H1 (cell line): ENCODE data around the gene CPTP. TPM values are rescaled to one million over a fixed set of nuclear protein-coding genes. Genes with fewer than 3 reads are reported as not detected.

ENCODE experiments used
- CTCF ChIA-PET: fragments of 300-600 bp; sonication (Branson Sonifier 250); formaldehyde crosslinking; loops from one replicate; lab custom pipeline; 2021; ENCODE audit not compliant: partially characterized antibody; lab: Charles Lee
- POLR2A ChIA-PET: fragments of 300-600 bp; sonication (Branson Sonifier 250); formaldehyde crosslinking; loops from one replicate; lab custom pipeline; 2021; ENCODE audit warnings: inconsistent platforms; ENCODE audit not compliant: partially characterized antibody; lab: Charles Lee
- DNase-seq, 2 experiments: peaks; one replicate each; pipeline versions ENCODE4 v3.0.0 to v3.0.0-alpha.2; 2010 to 2022; ENCODE audit warnings: low spot score in 2 of 2, low read depth in 1 of 2, mixed read lengths in 1 of 2
- FAIRE-seq: peaks from 2 replicates; lab custom pipeline; 2011; peaks lifted over from hg19 to GRCh38; lab: Jason Lieb, UNC
- H2AFZ ChIP-seq: 2 replicates; pipeline ENCODE4 v1.8.1; 2012; ENCODE audit warnings: low read length, inconsistent platforms
- H2AK5ac ChIP-seq: 2 replicates; pipeline ENCODE4 v1.6.1; 2013; ENCODE audit warnings: low read depth, low read length
- H2BK120ac ChIP-seq: replicated peaks from 2 replicates; pipeline ENCODE3; 2013; ENCODE audit warnings: low read depth, low read length, inconsistent platforms
- H2BK12ac ChIP-seq: 2 replicates; pipeline ENCODE4 v1.6.1; 2013; ENCODE audit warnings: low read depth, low read length
- H2BK15ac ChIP-seq: 2 replicates; pipeline ENCODE4 v1.6.1; 2013; ENCODE audit warnings: low read length
- H2BK20ac ChIP-seq: 2 replicates; pipeline ENCODE4 v1.6.1; 2013; ENCODE audit warnings: low read length
- H2BK5ac ChIP-seq: 2 replicates; pipeline ENCODE4 v1.6.1; 2013; ENCODE audit warnings: low read depth, low read length
- H3K14ac ChIP-seq: 2 replicates; pipeline ENCODE4 v1.6.1; 2013; ENCODE audit warnings: inconsistent platforms; ENCODE audit not compliant: insufficient read length
- H3K18ac ChIP-seq: 2 replicates; pipeline ENCODE4 v1.6.1; 2013; ENCODE audit warnings: low read length; ENCODE audit errors: extremely low read depth
- H3K23ac ChIP-seq: 2 replicates; pipeline ENCODE4 v1.6.1; 2013; ENCODE audit warnings: inconsistent platforms; ENCODE audit not compliant: insufficient read length
- H3K23me2 ChIP-seq: 2 replicates; pipeline ENCODE4 v1.6.1; 2013; ENCODE audit warnings: low read depth, low read length
- H3K27ac ChIP-seq: 2 replicates; pipeline ENCODE4 v1.6.1; 2011; ENCODE audit warnings: low read depth, low read length, inconsistent platforms
- H3K27me3 ChIP-seq, 4 experiments: replicated peaks in 1 of 4; 1 replicate in 1 of 4; 2 replicates in 3 of 4; pipeline versions ENCODE4 v1.6.1 to v1.8.1; 2011 to 2013; ENCODE audit warnings: low read length in 3 of 4, mild to moderate bottlenecking in 3 of 4, inconsistent platforms in 2 of 4, mixed read lengths in 2 of 4, moderate library complexity in 1 of 4; ENCODE audit not compliant: control insufficient read depth in 3 of 4, insufficient read depth in 3 of 4; ENCODE audit errors: extremely low read depth in 1 of 4
- H3K36me3 ChIP-seq, 4 experiments: 2 replicates each; pipeline versions ENCODE4 v1.6.1 to v1.8.1; 2011 to 2013; ENCODE audit warnings: mild to moderate bottlenecking in 4 of 4, low read length in 3 of 4, moderate library complexity in 2 of 4, control low read depth in 1 of 4, inconsistent platforms in 1 of 4; ENCODE audit not compliant: insufficient read depth in 4 of 4, control insufficient read depth in 2 of 4
- H3K4ac ChIP-seq: replicated peaks from 2 replicates; pipeline ENCODE3; 2013; ENCODE audit warnings: low read length, low read depth, mixed read lengths, inconsistent platforms; ENCODE audit not compliant: insufficient read length
- H3K4me1 ChIP-seq, 4 experiments: replicated peaks in 1 of 4; 1 replicate in 1 of 4; 2 replicates in 3 of 4; pipeline versions ENCODE4 v1.6.1 to v1.8.1; 2011 to 2013; ENCODE audit warnings: low read length in 3 of 4, inconsistent platforms in 2 of 4, mixed read lengths in 1 of 4; ENCODE audit not compliant: insufficient read depth in 4 of 4, control insufficient read depth in 3 of 4
- H3K4me2 ChIP-seq, 2 experiments: 2 replicates each; pipeline versions ENCODE4 v1.6.1 to v1.8.1; 2011 to 2013; ENCODE audit warnings: low read depth in 2 of 2, low read length in 2 of 2, control low read depth in 1 of 2, inconsistent platforms in 1 of 2, mild to moderate bottlenecking in 1 of 2; ENCODE audit not compliant: insufficient read depth in 1 of 2
- H3K4me3 ChIP-seq, 4 experiments: fragments of 200-600, 300-600 bp in 1 of 4; sonication (generic), shearing (Covaris generic), sonication (Bioruptor Twin) in 1 of 4; 2 replicates each; pipeline versions ENCODE4 v1.5.1 to v1.8.1; 2011 to 2016; ENCODE audit warnings: low read length in 4 of 4, low read depth in 3 of 4, control low read depth in 2 of 4, inconsistent platforms in 2 of 4, mild to moderate bottlenecking in 2 of 4, mixed read lengths in 1 of 4, moderate library complexity in 1 of 4; ENCODE audit not compliant: insufficient read depth in 2 of 4; ENCODE audit errors: extremely low read depth in 1 of 4
- H3K56ac ChIP-seq: replicated peaks from 2 replicates; pipeline ENCODE3; 2013; ENCODE audit warnings: low read depth, mild to moderate bottlenecking, mixed read lengths, low read length, inconsistent platforms; ENCODE audit not compliant: insufficient read length
- H3K79me1 ChIP-seq: 2 replicates; pipeline ENCODE4 v1.6.1; 2013; ENCODE audit warnings: low read depth, low read length, control low read depth
- H3K79me2 ChIP-seq, 2 experiments: 2 replicates each; pipeline versions ENCODE4 v1.6.1 to v1.8.1; 2012 to 2013; ENCODE audit warnings: low read length in 2 of 2, mild to moderate bottlenecking in 2 of 2, inconsistent platforms in 1 of 2; ENCODE audit not compliant: insufficient read depth in 2 of 2, control insufficient read depth in 1 of 2
- H3K9ac ChIP-seq, 4 experiments: replicated peaks in 1 of 4; 1 replicate in 1 of 4; 2 replicates in 3 of 4; pipeline versions ENCODE4 v1.6.1 to v1.8.1; 2011 to 2013; ENCODE audit warnings: low read depth in 3 of 4, low read length in 3 of 4, control low read depth in 2 of 4, mild to moderate bottlenecking in 2 of 4, moderate library complexity in 2 of 4, inconsistent platforms in 1 of 4; ENCODE audit errors: extremely low read depth in 1 of 4
- H3K9me3 ChIP-seq, 2 experiments: 2 replicates each; pipeline versions ENCODE4 v1.6.1 to v1.8.1; 2012 to 2013; ENCODE audit warnings: mild to moderate bottlenecking in 2 of 2, moderate library complexity in 2 of 2, control low read depth in 1 of 2, inconsistent platforms in 1 of 2, low read depth in 1 of 2, low read length in 1 of 2, mixed read lengths in 1 of 2; ENCODE audit not compliant: insufficient read depth in 2 of 2
- H4K20me1 ChIP-seq, 2 experiments: replicated peaks in 1 of 2; 2 replicates each; pipeline versions ENCODE3 to v1.8.1; 2011 to 2013; ENCODE audit warnings: inconsistent platforms in 2 of 2, low read length in 2 of 2, mild to moderate bottlenecking in 1 of 2; ENCODE audit not compliant: insufficient read depth in 2 of 2, control insufficient read depth in 1 of 2
- H4K5ac ChIP-seq: 2 replicates; pipeline ENCODE4 v1.6.1; 2013; ENCODE audit warnings: low read length, low read depth, mixed read lengths, inconsistent platforms; ENCODE audit not compliant: insufficient read length
- H4K8ac ChIP-seq: 2 replicates; pipeline ENCODE4 v1.8.0; 2013; ENCODE audit warnings: mild to moderate bottlenecking, moderate library complexity, low read length, inconsistent platforms; ENCODE audit not compliant: insufficient read depth; ENCODE audit errors: extremely low read depth
- H4K91ac ChIP-seq: replicated peaks from 2 replicates; pipeline ENCODE3; 2013; ENCODE audit warnings: low read length, mixed read lengths, inconsistent platforms; ENCODE audit not compliant: insufficient read length
- CBX8 ChIP-seq: fragments of 300-800, 300-1000 bp; sonication (generic); IDR thresholded peaks from 2 replicates; pipeline ENCODE4 v1.7.1; 2016; ENCODE audit warnings: low read depth, low read length, borderline replicate concordance
- GABPA ChIP-seq: IDR thresholded peaks from 2 replicates; pipeline ENCODE4 v1.6.1; 2011; ENCODE audit warnings: mild to moderate bottlenecking, low read length, moderate library complexity, borderline replicate concordance; ENCODE audit not compliant: insufficient read depth
- YY1 ChIP-seq: IDR thresholded peaks from 2 replicates; pipeline ENCODE4 v1.6.1; 2011; ENCODE audit warnings: low read depth, mild to moderate bottlenecking, low read length
- WGBS, 2 experiments: shearing (Covaris generic) in 1 of 2; methylation state at CpG; one replicate each; pipeline versions ENCODE4 v1.1.6 to v1.1.7; 2013 to 2015; ENCODE audit warnings: low lambda C conversion rate in 2 of 2, mixed read lengths in 2 of 2, inconsistent platforms in 1 of 2, low coverage in 1 of 2, missing lambda C conversion rate in 1 of 2; ENCODE audit not compliant: insufficient replicate concordance in 2 of 2, insufficient coverage in 1 of 2, insufficient read length in 1 of 2; ENCODE audit errors: extremely low coverage in 1 of 2, missing lambda C conversion rate in 1 of 2; 5-methylcytosine and 5-hydroxymethylcytosine counted together
- polyA plus RNA-seq, 7 experiments: library from polyadenylated mRNA; depleted of rRNA in 3 of 7; stranded (reverse) in 5 of 7; unstranded in 2 of 7; fragments of >200 nt in 5 of 7; fragments of 200-250 nt in 2 of 7; gene quantifications; 1 replicate in 5 of 7; 2 replicates in 1 of 7; 4 replicates in 1 of 7; pipeline versions ENCODE4 v1.2.1 to v1.2.3, GENCODE V29; 2011 to 2013; ENCODE audit warnings: missing spikeins in 2 of 7, mixed read lengths in 2 of 7
- total RNA-seq: library from RNA; stranded (reverse); fragmentation: NEBNext Ultra II Directional; extraction: Animal tissue kit (Norgen Biotek cat#: 25700); gene quantifications from 2 replicates; pipeline ENCODE4 v1.2.1, GENCODE V29; 2021
- TF ChIP-seq, protein P1 (sequence below): IDR thresholded peaks from 2 replicates; pipeline ENCODE4 v1.6.1; 2011; ENCODE audit warnings: low read depth, mild to moderate bottlenecking, low read length; ENCODE audit not compliant: insufficient read depth

CPTP gene
- total and polyA plus RNA-seq, 2 of the 8 experiments (the other 6 are each of a cell fraction or from before 2014, with no cell fraction given): 8.1 to 10.6 TPM

DNA sequence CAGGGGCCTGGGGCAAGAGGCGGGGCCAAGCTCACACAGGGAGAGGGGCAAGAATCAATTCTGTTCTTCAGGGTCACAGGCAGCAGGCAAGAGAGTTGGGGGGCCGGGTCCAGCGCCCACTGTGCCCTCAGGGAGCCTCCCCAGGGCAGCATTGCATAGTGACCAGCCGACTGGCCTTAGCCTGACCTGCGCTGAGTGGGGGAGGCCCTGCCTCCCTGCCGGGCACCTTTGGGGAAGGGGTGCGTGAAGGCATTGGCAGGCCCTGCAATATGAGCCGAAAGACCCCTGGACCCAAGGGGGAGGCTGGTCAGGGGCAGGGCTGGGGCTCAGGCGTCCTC lies 32.2 kb upstream of the CPTP start:
- Histone ChIP-seq H3K4ac (no peak overlapping the region), H2BK12ac (no peak overlapping the region), H2BK120ac (no peak overlapping the region), H2AK5ac (no peak overlapping the region), H4K8ac (no peak overlapping the region), H3K27ac (no peak overlapping the region), H3K18ac (no peak overlapping the region), H4K5ac (no peak overlapping the region), H3K4me1 (peaks cover 0 to 8% (median 0%) of the 10 kb centered on the region in 4 experiments; a peak in 2 of 7 replicates), H3K79me1 (no peaks in the 10 kb centered on the region), H4K91ac (no peak overlapping the region), H3K36me3 (0 out of 8 replicates have a peak, but pooled peaks cover 0 to 3% (median 0%) of the 10 kb centered on the region in 4 experiments), H3K14ac (no peak overlapping the region), H3K4me2 (no peak overlapping the region), H3K79me2 (no peaks in the 10 kb centered on the region), H3K27me3 (peaks cover 0 to 3% (median 0%) of the 10 kb centered on the region in 4 experiments; a peak in 1 of 7 replicates), H2BK5ac (no peak overlapping the region), H3K4me3 (no peak overlapping the region), H3K9me3 (peaks cover 0 to 2% of the 10 kb centered on the region in 2 experiments; a peak in 1 of 4 replicates), H3K23me2 (no peaks in the 10 kb centered on the region), H3K23ac (no peak overlapping the region), H3K9ac (no peak overlapping the region), H4K20me1 (peaks cover 2 to 6% of the 10 kb centered on the region in 2 experiments), H3K56ac (no peak overlapping the region), H2AFZ (no peak overlapping the region), H2BK20ac (no peak overlapping the region), H2BK15ac (no peak overlapping the region)
- ChIA-PET CTCF (interaction anchor here (0.6 to 3.4 kb wide), 38 partner anchors 8 to 1006 kb away, joined by 3 to 38 read pairs (median 5); partner anchors contain the start of genes ACAP3, SCNN1D, TTLL10 and UBE2J2), POLR2A (interaction anchor here (0.9 to 2.3 kb wide), 6 partner anchors 8 to 22 kb away, joined by 3 to 9 read pairs (median 4); partner anchors contain the start of gene UBE2J2)
- WGBS, 2 experiments: 100% methylated on average over 2 of the region's 9 CpGs; no CpG with 5 or more reads in 1 of the 2 experiments
- DNase-seq: no peak
- FAIRE-seq: no peak
- TF ChIP-seq CBX8: no peak
- no peak for TF ChIP-seq YY1
- TF ChIP-seq, protein P1, sequence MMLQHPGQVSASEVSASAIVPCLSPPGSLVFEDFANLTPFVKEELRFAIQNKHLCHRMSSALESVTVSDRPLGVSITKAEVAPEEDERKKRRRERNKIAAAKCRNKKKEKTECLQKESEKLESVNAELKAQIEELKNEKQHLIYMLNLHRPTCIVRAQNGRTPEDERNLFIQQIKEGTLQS: no peak
- no peak for TF ChIP-seq GABPA
